Keratinocyte (primary cell): ENCODE measurements around the gene CLSTN2. TPM values are rescaled to one million over a fixed set of nuclear protein-coding genes. Genes with fewer than 3 reads are reported as not detected.

Source experiments
- DNase-seq: peaks from one replicate; pipeline ENCODE4 v3.0.0-alpha.2; 2011; ENCODE audit warnings: low read depth, missing footprints, low spot score
- FAIRE-seq: peaks from 2 replicates; lab custom pipeline; 2011; peaks lifted over from hg19 to GRCh38; lab: Jason Lieb, UNC
- H2AFZ ChIP-seq: 2 replicates; pipeline ENCODE4 v1.6.0; 2012; ENCODE audit warnings: low read length, control low read depth, inconsistent platforms; ENCODE audit not compliant: control insufficient read depth
- H3K27ac ChIP-seq: 2 replicates; pipeline ENCODE4 v1.5.1; 2011; ENCODE audit warnings: low read length; ENCODE audit not compliant: control insufficient read depth, insufficient read depth
- H3K27me3 ChIP-seq: 3 replicates; pipeline ENCODE4 v1.6.0; 2011; ENCODE audit warnings: low read length; ENCODE audit not compliant: control insufficient read depth, insufficient read depth; ENCODE audit errors: extremely low read depth
- H3K36me3 ChIP-seq, 2 experiments: 2 replicates in 1 of 2; 3 replicates in 1 of 2; pipeline ENCODE4 v1.5.1; 2011; ENCODE audit warnings: low read length in 2 of 2, mild to moderate bottlenecking in 1 of 2; ENCODE audit not compliant: control insufficient read depth in 2 of 2, insufficient read depth in 2 of 2; ENCODE audit errors: extremely low read depth in 1 of 2
- H3K4me1 ChIP-seq: 3 replicates; pipeline ENCODE4 v1.5.1; 2011; ENCODE audit warnings: low read length; ENCODE audit not compliant: control insufficient read depth, insufficient read depth; ENCODE audit errors: extremely low read depth
- H3K4me2 ChIP-seq: 3 replicates; pipeline ENCODE4 v1.6.0; 2011; ENCODE audit warnings: low read depth, low read length; ENCODE audit not compliant: control insufficient read depth, insufficient read depth; ENCODE audit errors: extremely low read depth
- H3K4me3 ChIP-seq, 3 experiments: fragments of 200-600 bp in 1 of 3; sonication (generic) in 1 of 3; 2 replicates in 2 of 3; 3 replicates in 1 of 3; pipeline ENCODE4 v1.5.1; 2011 to 2016; ENCODE audit warnings: low read length in 3 of 3, mild to moderate bottlenecking in 3 of 3, control low read depth in 2 of 3, inconsistent platforms in 1 of 3, low read depth in 1 of 3, mixed read lengths in 1 of 3, mixed run types in 1 of 3, moderate library complexity in 1 of 3; ENCODE audit not compliant: control insufficient read depth in 2 of 3, insufficient read depth in 2 of 3; ENCODE audit errors: extremely low read depth in 1 of 3
- H3K79me2 ChIP-seq: 2 replicates; pipeline ENCODE4 v1.6.0; 2012; ENCODE audit warnings: low read length; ENCODE audit not compliant: control insufficient read depth, insufficient read depth
- H3K9ac ChIP-seq: 3 replicates; pipeline ENCODE4 v1.6.0; 2011; ENCODE audit warnings: low read length; ENCODE audit not compliant: control insufficient read depth, insufficient read depth; ENCODE audit errors: extremely low read depth
- H3K9me1 ChIP-seq: 3 replicates; pipeline ENCODE4 v1.6.0; 2011; ENCODE audit warnings: low read length; ENCODE audit not compliant: control insufficient read depth, insufficient read depth; ENCODE audit errors: extremely low read depth
- H3K9me3 ChIP-seq: 2 replicates; pipeline ENCODE4 v1.5.1; 2012; ENCODE audit warnings: low read depth, low read length; ENCODE audit not compliant: control insufficient read depth
- H4K20me1 ChIP-seq: 3 replicates; pipeline ENCODE4 v1.6.0; 2011; ENCODE audit warnings: low read length; ENCODE audit not compliant: control insufficient read depth, insufficient read depth; ENCODE audit errors: extremely low read depth
- EZH2 ChIP-seq: IDR thresholded peaks from one replicate; pipeline ENCODE4 v1.6.1; 2012; ENCODE audit warnings: inconsistent platforms, mild to moderate bottlenecking, low read length, moderate library complexity
- dilution Hi-C: fragments of 300-500 bp; cut with MboI; formaldehyde crosslinking; loops from one replicate; pipeline ENCODE4 v1.7.0; 2020; ENCODE audit warnings: low sequenced_read_pairs; ENCODE audit not compliant: extremely low pct_ligation_motif_present
- polyA plus RNA-seq, 5 experiments: library from polyadenylated mRNA; depleted of rRNA in 3 of 5; stranded (reverse) in 3 of 5; stranded (forward) in 1 of 5; unstranded in 1 of 5; fragments of >200 nt; gene quantifications; 1 replicate in 1 of 5; 2 replicates in 3 of 5; 3 replicates in 1 of 5; pipeline versions ENCODE4 v1.2.1 to v1.2.3, GENCODE V29; 2011 to 2012; ENCODE audit warnings: missing spikeins in 2 of 5, low read depth in 1 of 5, low replicate concordance in 1 of 5
- TF ChIP-seq, protein P1 (sequence below), 3 experiments: IDR thresholded peaks in 1 of 3; conservative IDR thresholded peaks in 1 of 3; optimal IDR thresholded peaks in 1 of 3; 2 replicates in 2 of 3; 3 replicates in 1 of 3; pipeline versions ENCODE3 to v1.5.1; 2011; ENCODE audit warnings: low read length in 3 of 3, mild to moderate bottlenecking in 3 of 3, moderate library complexity in 2 of 3, control low read depth in 1 of 3, inconsistent platforms in 1 of 3; ENCODE audit not compliant: insufficient read depth in 2 of 3; ENCODE audit errors: extremely low read depth in 1 of 3

The CLSTN2 gene
- polyA plus RNA-seq, 1 donor (not counting 4 experiments of a cell fraction or from before 2014, with no cell fraction given) = 0.09 TPM

DNA sequence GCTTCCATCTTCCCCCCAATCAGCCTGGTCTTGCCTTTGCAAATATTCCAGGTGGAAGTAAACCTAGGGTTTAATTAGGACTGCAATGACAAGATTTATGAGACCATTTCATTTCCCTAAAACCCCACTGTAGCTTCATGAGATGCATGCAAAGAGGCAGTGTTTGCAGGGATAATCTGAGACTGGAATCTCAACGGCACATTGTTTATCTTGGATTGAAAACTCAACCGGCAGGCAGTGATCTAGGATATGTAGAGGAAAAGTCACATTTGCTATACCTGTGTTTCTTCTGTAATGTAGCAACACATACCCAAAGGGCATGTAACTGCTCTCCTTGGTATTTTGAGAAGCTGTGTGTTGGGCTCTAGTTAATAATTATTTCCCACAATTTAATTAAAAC lies 18.7 kb upstream of the CLSTN2 start:
- no peak for DNase-seq
- FAIRE-seq = no peak
- dilution Hi-C loops = no loop called here
- Histone ChIP-seq H3K27me3 (peaks cover 6% of the 10 kb centered on the region), H3K4me3 (no peak overlapping the region), H3K27ac (no peak overlapping the region), H3K9me3 (no peaks in the 10 kb centered on the region), H3K79me2 (no peaks in the 10 kb centered on the region), H3K36me3 (no peaks in the 10 kb centered on the region), H3K4me2 (no peak overlapping the region), H2AFZ (no peak overlapping the region), H3K9ac (no peak overlapping the region), H3K4me1 (no peaks in the 10 kb centered on the region), H3K9me1 (no peaks in the 10 kb centered on the region), H4K20me1 (no peaks in the 10 kb centered on the region)
- TF ChIP-seq EZH2 = no peak
- TF ChIP-seq, protein P1, sequence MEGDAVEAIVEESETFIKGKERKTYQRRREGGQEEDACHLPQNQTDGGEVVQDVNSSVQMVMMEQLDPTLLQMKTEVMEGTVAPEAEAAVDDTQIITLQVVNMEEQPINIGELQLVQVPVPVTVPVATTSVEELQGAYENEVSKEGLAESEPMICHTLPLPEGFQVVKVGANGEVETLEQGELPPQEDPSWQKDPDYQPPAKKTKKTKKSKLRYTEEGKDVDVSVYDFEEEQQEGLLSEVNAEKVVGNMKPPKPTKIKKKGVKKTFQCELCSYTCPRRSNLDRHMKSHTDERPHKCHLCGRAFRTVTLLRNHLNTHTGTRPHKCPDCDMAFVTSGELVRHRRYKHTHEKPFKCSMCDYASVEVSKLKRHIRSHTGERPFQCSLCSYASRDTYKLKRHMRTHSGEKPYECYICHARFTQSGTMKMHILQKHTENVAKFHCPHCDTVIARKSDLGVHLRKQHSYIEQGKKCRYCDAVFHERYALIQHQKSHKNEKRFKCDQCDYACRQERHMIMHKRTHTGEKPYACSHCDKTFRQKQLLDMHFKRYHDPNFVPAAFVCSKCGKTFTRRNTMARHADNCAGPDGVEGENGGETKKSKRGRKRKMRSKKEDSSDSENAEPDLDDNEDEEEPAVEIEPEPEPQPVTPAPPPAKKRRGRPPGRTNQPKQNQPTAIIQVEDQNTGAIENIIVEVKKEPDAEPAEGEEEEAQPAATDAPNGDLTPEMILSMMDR (optimal IDR thresholded peaks at IDR 0.05 in 1 of 3, IDR thresholded peaks at IDR 0.05 in 1 of 3, conservative IDR thresholded peaks at IDR 0.05 in 1 of 3; ENCODE audit: extremely low read depth in 1 of 3, insufficient read depth in 2 of 3, low read length in 3 of 3) = no peak

DNA sequence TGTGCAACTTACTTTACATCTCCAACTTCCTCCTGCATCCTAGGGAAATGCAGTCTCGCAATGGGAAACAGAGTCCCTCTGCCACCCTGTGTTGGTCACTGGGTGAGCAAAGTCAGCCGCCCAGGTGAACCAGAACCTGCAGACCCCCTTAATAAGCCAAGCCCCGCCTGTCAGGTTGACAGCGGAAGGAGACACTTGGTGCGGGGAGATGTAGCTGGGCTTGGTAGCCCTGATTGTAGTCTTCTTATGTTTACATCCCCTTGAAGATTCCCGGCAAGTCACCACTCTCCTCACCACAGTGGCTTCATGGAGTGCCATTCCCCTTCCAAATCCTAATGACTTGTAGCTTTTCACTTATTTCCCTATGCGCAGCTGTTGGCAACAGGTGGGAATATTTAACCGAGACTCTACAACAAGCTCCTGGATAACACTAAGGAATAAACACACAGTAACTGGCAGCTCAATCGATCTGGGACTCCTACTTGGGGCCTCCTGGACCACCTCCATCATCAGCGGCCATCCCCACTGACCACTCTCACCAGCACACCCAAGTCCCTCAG lies 17.7 kb upstream of the CLSTN2 start:
- Histone ChIP-seq H4K20me1 (no peaks in the 10 kb centered on the region), H3K4me2 (no peak overlapping the region), H3K9ac (no peak overlapping the region), H3K4me3 (no peak overlapping the region), H3K79me2 (no peaks in the 10 kb centered on the region), H3K9me1 (no peaks in the 10 kb centered on the region), H3K27ac (no peak overlapping the region), H3K27me3 (peaks cover 6% of the 10 kb centered on the region), H3K9me3 (no peaks in the 10 kb centered on the region), H2AFZ (no peak overlapping the region), H3K36me3 (no peaks in the 10 kb centered on the region), H3K4me1 (no peaks in the 10 kb centered on the region)
- DNase-seq (no peak), FAIRE-seq (no peak)
- dilution Hi-C loops = no loop called here
- TF ChIP-seq, protein P1 (optimal IDR thresholded peaks at IDR 0.05 in 1 of 3, IDR thresholded peaks at IDR 0.05 in 1 of 3, conservative IDR thresholded peaks at IDR 0.05 in 1 of 3; ENCODE audit: extremely low read depth in 1 of 3, insufficient read depth in 2 of 3, low read length in 3 of 3) = no peak
- no peak for TF ChIP-seq EZH2
